Duodenal mucosa (tissue), 2 donors: Measurements from ENCODE around the gene AFAP1.

Experiments used
- H3K27ac ChIP-seq: one replicate; pipeline ENCODE4 v1.7.0; 2013; ENCODE audit warnings: low read depth, low read length
- H3K27me3 ChIP-seq, 2 donors: one replicate each; pipeline ENCODE4 v1.7.0; 2013; ENCODE audit warnings: low read length in 2 of 2, control low read depth in 1 of 2; ENCODE audit not compliant: insufficient read depth in 2 of 2, control insufficient read depth in 1 of 2
- H3K36me3 ChIP-seq, 2 donors: one replicate each; pipeline ENCODE4 v1.7.0; 2013; ENCODE audit warnings: low read length in 2 of 2, control low read depth in 1 of 2; ENCODE audit not compliant: insufficient read depth in 2 of 2, control insufficient read depth in 1 of 2
- H3K4me1 ChIP-seq, 2 donors: one replicate each; pipeline ENCODE4 v1.7.0; 2013; ENCODE audit warnings: low read length in 2 of 2, control low read depth in 1 of 2; ENCODE audit not compliant: insufficient read depth in 2 of 2, control insufficient read depth in 1 of 2
- H3K4me3 ChIP-seq, 2 donors: one replicate each; pipeline ENCODE4 v1.7.0; 2013; ENCODE audit warnings: low read length in 2 of 2, low read depth in 1 of 2
- H3K9ac ChIP-seq, 2 donors: one replicate each; pipeline ENCODE4 v1.7.0; 2013; ENCODE audit warnings: low read length in 2 of 2, low read depth in 1 of 2
- H3K9me3 ChIP-seq, 2 donors: one replicate each; pipeline ENCODE4 v1.7.0; 2013; ENCODE audit warnings: low read length in 2 of 2, control low read depth in 1 of 2; ENCODE audit not compliant: control insufficient read depth in 1 of 2

AFAP1 gene, protein sequence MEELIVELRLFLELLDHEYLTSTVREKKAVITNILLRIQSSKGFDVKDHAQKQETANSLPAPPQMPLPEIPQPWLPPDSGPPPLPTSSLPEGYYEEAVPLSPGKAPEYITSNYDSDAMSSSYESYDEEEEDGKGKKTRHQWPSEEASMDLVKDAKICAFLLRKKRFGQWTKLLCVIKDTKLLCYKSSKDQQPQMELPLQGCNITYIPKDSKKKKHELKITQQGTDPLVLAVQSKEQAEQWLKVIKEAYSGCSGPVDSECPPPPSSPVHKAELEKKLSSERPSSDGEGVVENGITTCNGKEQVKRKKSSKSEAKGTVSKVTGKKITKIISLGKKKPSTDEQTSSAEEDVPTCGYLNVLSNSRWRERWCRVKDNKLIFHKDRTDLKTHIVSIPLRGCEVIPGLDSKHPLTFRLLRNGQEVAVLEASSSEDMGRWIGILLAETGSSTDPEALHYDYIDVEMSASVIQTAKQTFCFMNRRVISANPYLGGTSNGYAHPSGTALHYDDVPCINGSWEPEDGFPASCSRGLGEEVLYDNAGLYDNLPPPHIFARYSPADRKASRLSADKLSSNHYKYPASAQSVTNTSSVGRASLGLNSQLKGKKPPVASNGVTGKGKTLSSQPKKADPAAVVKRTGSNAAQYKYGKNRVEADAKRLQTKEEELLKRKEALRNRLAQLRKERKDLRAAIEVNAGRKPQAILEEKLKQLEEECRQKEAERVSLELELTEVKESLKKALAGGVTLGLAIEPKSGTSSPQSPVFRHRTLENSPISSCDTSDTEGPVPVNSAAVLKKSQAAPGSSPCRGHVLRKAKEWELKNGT

DNA sequence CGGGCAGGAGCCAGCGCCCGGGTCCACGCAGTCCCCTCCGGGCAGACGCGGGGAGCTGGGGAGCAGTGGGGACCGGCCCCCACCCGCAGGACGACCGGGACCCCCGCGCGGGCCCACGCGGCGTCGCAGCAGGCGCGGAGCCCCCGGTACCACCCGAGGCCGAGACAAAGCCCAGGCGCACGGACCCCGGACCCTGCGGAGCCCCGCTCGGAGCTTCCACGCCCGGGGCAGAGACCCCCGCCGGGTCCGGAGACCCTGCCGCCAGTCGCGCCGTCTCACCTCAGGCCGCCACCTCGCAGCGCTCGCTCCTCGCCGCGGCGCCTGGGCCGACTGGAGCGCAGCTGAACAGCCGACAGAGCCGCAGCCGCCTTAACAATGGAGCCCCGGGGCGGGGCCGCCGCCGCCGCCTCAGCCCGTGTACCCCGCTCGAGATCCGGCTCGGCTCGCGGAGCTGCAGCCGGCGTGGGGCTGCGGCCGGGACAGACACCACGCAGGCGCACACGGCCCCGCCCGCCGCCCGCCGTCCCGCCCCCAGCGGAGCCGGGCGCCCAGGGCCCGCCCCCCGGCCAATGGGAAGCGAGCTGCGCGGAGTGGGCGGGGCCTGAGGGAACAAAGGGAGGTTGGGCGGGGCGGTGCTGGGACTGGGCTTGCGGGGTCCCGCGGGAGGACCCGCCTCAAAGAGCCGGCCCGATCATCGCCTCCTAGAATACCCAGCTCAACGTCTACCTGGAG lies at the start of gene AFAP1:
Gene AFAP1 (minus strand): TSS at position 485 of the 732 bp plus-strand sequence. CDS start 67,783 bp downstream, outside the sequence.
- Histone ChIP-seq H3K9me3 (no peaks in the 10 kb centered on the region), H3K36me3 (no peaks in the 10 kb centered on the region), H3K4me3 (peak within 1 kb of the TSS; percentile 74 to 78), H3K4me1 (peaks cover 26 to 29% of the 10 kb centered on the region in 2 donors), H3K9ac (peak within 1 kb of the TSS; percentile 74 to 76), H3K27me3 (no peaks in the 10 kb centered on the region), H3K27ac (peak within 1 kb of the TSS; percentile 52)

DNA sequence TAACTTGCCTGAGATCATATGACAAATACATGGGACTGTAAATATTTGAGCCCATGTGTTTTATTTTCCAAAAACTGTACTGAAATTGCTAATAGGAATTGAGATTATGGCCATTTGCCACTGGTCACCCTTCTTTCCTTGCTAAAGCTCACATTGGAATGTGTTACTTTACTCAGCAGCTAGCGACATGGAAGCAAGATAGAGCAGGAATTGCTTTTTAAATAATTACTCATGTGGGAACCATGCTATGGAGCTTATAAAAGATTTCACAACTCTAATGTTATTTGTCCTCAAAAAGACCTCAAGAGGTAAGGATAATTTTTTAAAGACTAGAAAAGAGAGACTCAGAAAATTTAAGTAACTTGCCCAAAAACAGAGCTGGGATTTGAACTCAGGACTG lies 48.8 kb upstream of the AFAP1 start:
- H3K9ac ChIP-seq: no peak overlapping the region
- H3K27me3 ChIP-seq: no peaks in the 10 kb centered on the region
- peaks cover 27 to 31% of the 10 kb centered on the region in 2 donors for H3K4me1 ChIP-seq
- no peak overlapping the region for H3K4me3 ChIP-seq
- no peaks in the 10 kb centered on the region for H3K9me3 ChIP-seq
- H3K36me3 ChIP-seq: no peaks in the 10 kb centered on the region
- no peak overlapping the region for H3K27ac ChIP-seq

GRCh38 chr4:7987148-7987989 lies 47.7 kb upstream of the AFAP1 start:
- Histone ChIP-seq H3K27ac (no peak overlapping the region), H3K27me3 (no peaks in the 10 kb centered on the region), H3K36me3 (no peaks in the 10 kb centered on the region), H3K4me3 (no peak overlapping the region), H3K9me3 (no peaks in the 10 kb centered on the region), H3K9ac (no peak overlapping the region), H3K4me1 (peaks cover 33 to 42% of the 10 kb centered on the region in 2 donors)

- Histone ChIP-seq H3K4me3 (peak overlapping the region; percentile 29 to 50), H3K9me3 (no peaks in the 10 kb centered on the region), H3K4me1 (peaks cover 46 to 55% of the 10 kb centered on the region in 2 donors), H3K36me3 (no peaks in the 10 kb centered on the region), H3K27me3 (no peaks in the 10 kb centered on the region), H3K27ac (no peak overlapping the region), H3K9ac (peak overlapping the region in 1 of 2 donors; percentile 12)
Observed at GRCh38 chr4:7985891-7986441, 46.3 kb upstream of the AFAP1 start.

DNA sequence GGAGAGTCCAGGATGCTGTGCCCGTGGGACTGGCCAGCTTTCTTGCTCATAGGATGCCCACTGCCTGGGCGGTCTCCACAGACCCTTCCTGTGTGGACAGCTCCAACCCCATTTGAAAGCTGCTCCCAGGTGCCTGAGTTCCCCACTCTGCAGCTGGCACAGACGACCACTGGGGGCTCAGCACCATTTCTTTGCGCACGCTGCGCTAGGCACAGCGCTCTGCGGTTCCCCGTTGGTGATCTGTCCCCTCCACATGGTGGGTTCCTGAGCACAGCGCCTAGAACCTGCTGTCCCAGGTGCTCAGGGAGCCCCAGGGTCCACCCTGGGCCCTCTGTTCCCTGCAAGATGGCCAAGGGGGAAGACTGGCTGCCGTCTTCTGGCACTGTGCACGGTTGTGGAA lies 45.4 kb upstream of the AFAP1 start:
- H3K4me3 ChIP-seq: no peak overlapping the region
- no peaks in the 10 kb centered on the region for H3K27me3 ChIP-seq
- no peak overlapping the region for H3K9ac ChIP-seq
- H3K27ac ChIP-seq: no peak overlapping the region
- no peaks in the 10 kb centered on the region for H3K9me3 ChIP-seq
- peaks cover 47 to 55% of the 10 kb centered on the region in 2 donors for H3K4me1 ChIP-seq
- no peaks in the 10 kb centered on the region for H3K36me3 ChIP-seq

- H3K4me3 ChIP-seq: peak overlapping the region; percentile 36 to 60
- H3K9me3 ChIP-seq: no peaks in the 10 kb centered on the region
- no peaks in the 10 kb centered on the region for H3K27me3 ChIP-seq
Observed at GRCh38 chr4:7984286-7984925, 44.7 kb upstream of the AFAP1 start.

DNA sequence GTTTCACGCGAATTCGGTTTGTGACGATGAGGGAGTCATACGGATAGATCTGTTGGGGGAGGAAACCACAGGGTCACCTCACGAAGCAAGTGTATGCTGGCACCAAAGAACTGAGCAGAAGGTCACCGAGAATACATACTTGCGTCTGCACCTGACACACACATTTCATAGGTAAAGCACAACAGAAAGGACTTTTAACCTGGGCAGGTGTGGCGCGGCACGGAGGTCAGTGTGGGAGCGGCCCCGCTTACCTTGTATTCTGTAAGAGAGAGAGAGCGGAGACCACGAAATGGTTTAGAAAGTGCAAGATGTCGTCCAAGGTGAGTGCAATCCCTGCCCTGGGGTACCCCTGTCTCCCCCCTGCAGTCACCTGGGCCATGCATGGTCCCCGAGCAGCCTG lies 43.6 kb upstream of the AFAP1 start:
- peak overlapping the region; percentile 36 to 60 for H3K4me3 ChIP-seq
- peaks cover 64 to 69% of the 10 kb centered on the region in 2 donors for H3K4me1 ChIP-seq
- peak overlapping the region; percentile 26 for H3K27ac ChIP-seq
- H3K36me3 ChIP-seq: no peaks in the 10 kb centered on the region
- H3K9me3 ChIP-seq: no peaks in the 10 kb centered on the region
- no peaks in the 10 kb centered on the region for H3K27me3 ChIP-seq
- peak overlapping the region; percentile 50 to 51 for H3K9ac ChIP-seq

More at GRCh38 chr4:7984286-7984925, 44.7 kb upstream of the AFAP1 start:
- no peaks in the 10 kb centered on the region for H3K36me3 ChIP-seq
- peaks cover 53 to 57% of the 10 kb centered on the region in 2 donors for H3K4me1 ChIP-seq
- no peak overlapping the region for H3K27ac ChIP-seq
- peak overlapping the region; percentile 13 to 54 for H3K9ac ChIP-seq

GRCh38 chr4:7981738-7982394 lies 42.2 kb upstream of the AFAP1 start:
- Histone ChIP-seq H3K9ac (no peak overlapping the region), H3K27me3 (no peaks in the 10 kb centered on the region), H3K27ac (no peak overlapping the region), H3K4me3 (peak overlapping the region; percentile 29 to 45), H3K4me1 (peaks cover 68 to 76% of the 10 kb centered on the region in 2 donors), H3K9me3 (no peaks in the 10 kb centered on the region), H3K36me3 (no peaks in the 10 kb centered on the region)
